Islet of Langerhans (tissue), 1 donor: Measurements from ENCODE around the gene CTRB1.
"Not testable (repeated sequence)": the region's sequence is repeated elsewhere in the genome, so short reads cannot be mapped to it uniquely, and the experiment has no call there.

Experiments used
- FAIRE-seq: peaks from one replicate; lab custom pipeline; 2011; peaks lifted over from hg19 to GRCh38; lab: Jason Lieb, UNC

CTRB1 gene

GRCh38 chr16:75204410-75204758, 14.4 kb upstream of the CTRB1 start:
- FAIRE-seq, result no peak

DNA sequence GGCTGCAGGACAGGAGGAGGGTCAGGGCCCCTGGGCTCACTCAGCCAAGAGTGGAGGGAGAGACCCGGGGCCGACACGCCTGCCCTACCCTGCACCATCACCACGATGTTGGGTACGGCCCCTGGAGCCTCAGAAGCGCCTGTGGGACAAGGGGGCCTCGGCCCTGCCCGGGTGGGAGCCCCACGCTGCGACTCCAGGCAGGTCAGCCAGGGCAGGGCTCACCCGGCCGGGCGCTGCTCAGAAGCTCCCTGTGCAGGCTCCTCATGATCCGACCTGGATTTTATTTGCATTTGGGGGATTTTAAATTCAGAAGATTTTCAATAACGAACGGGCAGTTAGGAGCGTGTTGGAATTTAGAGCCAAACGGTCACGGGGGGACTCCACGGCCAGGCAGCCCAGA, 13.9 kb upstream of the CTRB1 start:
- not testable (repeated sequence) for FAIRE-seq

- not testable (repeated sequence) for FAIRE-seq
Measured at GRCh38 chr16:75205438-75205837, 13.3 kb upstream of the CTRB1 start.

DNA sequence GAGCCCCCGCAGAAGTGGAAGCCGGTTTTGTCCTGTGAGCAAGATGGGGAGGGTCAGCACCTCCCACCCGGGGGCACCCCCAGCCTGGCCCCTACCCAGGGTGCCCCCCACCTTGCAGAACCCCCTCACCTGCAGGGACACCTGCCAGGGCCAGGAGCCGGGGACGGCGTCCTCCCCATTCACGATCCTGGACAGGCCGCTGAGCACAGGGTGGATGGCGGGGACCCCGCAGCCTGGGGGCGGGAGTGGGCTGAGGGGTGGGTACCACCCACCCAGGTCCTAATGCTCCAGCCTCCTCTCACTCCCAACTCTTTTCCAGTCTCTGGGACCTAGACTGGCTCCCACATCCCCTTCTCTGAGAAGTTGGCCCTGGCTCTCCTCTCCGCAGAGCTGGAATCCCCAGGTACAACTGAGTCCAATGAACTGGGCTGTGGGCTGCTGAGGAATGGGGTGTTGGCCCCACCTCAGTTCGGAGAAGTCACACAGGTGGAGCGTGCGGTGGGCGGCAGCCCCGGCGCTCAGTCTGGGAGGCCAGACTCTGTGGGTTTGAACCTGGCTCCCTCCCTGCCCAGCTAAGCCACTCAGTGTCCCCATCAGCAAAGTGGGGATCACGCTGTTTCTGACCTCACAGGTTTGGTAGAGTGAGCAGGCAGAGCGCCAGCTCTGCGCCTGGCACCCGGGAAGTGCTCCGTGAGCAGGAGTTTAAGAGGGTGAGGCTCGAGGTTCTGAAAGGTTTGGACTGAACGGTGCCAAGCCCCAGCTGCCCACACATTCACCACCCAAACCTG, 12.6 kb upstream of the CTRB1 start:
- FAIRE-seq, result not testable (repeated sequence)

GRCh38 chr16:75206749-75207451, 11.9 kb upstream of the CTRB1 start, which contains the start of gene CTRB2:
TSS of gene CTRB2 (minus strand) at chr16:75207161. CDS start at chr16:75207141, 20 bp downstream.
- no peak for FAIRE-seq

DNA sequence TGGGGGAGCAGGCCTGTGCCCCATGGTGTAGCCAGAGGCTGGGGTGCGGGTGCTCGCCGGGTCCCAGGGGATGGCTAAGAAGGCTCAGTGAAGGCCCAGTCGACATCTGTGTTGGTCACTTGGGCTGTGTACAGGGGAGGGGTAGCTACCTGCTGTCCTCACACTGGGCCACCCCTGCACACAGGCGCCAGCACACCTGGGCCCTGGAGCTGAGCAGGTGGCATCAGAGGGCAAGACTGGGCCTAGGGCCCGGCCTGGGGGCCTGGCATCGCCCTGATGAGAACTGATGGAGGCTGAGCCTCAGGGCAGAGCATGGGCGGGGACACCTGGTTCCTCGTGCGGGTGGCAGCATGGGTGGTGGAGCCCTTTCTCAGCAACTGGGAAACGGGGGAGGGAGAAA, 11.0 kb upstream of the CTRB1 start:
- no peak for FAIRE-seq

GRCh38 chr16:75208242-75208825, 10.5 kb upstream of the CTRB1 start:
- no peak for FAIRE-seq

DNA sequence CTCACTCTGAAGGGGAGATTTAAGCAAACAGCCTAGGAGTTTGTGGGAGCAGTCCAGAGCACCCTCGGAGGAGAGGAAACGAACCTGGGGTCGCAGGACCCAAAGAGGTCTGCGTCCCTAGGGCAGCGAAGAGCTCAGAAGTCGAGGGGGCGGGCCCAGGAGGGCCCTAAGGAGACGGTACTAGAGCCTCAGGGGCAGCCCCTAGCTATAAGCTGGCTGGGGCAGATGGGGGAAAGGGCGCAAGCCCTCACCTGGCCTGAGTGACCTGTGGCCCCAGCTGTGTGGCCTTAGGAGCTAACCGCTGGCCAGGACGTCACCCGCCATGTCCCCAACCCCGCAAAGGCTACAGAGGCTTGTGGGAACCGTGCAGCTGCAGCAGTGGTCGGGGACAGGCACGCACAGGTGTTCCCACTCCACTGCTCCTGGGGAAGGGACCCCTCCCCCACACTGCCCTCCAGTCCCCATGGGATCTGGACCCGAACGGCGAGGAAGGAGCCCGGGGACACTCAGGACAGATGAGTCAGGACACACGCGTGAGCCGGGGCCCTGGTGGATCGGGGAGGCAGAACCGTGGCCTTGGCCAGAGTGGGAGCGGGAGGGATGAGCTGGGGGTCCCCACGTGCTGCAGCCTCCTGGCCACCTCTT, 9.8 kb upstream of the CTRB1 start:
- no peak for FAIRE-seq

DNA sequence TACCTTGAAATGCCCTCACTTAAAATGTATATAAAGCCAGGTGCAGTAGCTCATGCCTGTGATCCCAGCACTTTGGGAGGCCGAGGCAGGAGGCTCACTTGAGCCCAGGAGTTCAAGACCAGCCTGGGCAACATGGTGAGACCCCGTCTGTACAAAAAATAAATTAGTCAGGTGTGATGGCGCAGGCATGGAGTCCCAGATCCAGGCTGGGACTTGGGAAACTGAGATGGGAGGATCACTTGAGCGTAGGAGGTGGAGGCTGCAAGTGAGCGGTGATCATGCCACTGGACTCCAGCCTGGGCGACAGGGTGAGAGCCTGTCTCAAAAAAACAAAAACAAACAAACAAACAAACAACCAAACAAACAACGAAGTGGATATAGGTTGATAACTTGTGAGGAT, 9.3 kb upstream of the CTRB1 start:
- FAIRE-seq, result not testable (repeated sequence)

GRCh38 chr16:75209944-75210343, 8.8 kb upstream of the CTRB1 start:
- FAIRE-seq, result no peak

GRCh38 chr16:75211286-75211685, 7.5 kb upstream of the CTRB1 start:
- not testable (repeated sequence) for FAIRE-seq

DNA sequence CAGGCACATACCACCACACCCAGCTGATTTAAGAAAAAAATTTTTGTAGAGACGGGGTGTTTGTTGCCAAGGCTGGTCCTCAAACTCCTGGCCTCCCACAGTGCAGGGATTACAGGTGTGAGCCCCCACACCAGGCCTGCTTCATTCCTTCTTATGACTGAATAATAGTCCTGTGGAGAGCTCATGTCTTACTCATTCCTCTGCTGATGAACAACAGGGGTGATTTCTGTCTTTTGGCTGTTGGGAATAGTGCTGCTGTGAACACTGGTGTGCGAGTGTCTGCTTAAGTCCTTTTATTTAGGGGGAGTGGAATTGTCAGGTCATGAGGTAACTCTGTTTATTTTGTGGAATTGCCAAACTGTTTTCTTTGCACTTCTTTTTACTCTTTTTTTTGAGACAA, 2.7 kb upstream of the CTRB1 start:
- no peak for FAIRE-seq

DNA sequence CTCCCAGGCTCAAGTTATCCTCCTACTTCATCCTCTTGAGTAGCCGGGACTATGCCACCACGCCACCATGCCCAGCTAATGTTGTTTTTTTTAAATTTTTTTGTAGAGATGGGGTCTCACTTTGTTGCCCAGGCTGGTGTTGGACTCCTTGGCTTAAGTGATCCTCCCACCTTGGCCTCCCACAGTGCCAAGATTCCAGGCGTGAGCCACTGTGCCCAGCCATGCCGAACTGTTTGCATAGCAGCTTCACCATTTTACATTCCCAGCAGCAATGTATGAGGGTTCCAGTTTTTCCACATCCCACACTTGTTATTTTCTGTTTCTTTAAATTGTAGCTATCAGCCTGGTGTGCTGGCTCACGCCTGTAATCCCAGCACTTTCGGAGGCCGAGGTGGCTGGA, 2.2 kb upstream of the CTRB1 start:
- no peak for FAIRE-seq

DNA sequence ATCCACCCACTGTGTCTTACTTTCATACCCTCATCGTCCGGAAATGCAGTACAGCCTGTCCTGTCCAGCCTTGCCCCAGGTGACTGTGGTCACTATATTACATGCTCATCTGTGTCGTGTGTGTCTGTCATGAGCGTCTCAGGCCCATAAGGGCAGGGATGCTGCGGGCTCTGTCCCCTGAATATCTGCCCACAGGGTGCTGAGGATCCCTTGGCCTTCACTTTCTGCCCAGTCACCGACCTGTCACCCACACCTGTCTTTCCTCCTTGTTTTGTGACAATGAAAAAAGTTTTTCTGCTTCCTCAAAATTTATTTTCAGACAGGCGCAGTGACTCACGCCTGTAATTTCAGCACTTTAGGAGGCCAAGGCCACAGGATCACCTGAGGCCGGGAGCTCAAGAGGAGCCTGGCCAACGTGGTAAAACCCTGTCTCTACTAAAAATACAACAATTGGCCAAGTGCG, 1.4 kb upstream of the CTRB1 start:
- no peak for FAIRE-seq

GRCh38 chr16:75219088-75219487, 300 bp downstream of the CTRB1 start:
- no peak for FAIRE-seq

- FAIRE-seq, result no peak
Measured at GRCh38 chr16:75219838-75220237, 1.1 kb downstream of the CTRB1 start.

- no peak for FAIRE-seq
Measured at GRCh38 chr16:75222271-75222783, 3.5 kb downstream of the CTRB1 start.

- not testable (repeated sequence) for FAIRE-seq
Measured at GRCh38 chr16:75223129-75223528, 4.3 kb downstream of the CTRB1 start.

GRCh38 chr16:75224306-75225082, 5.7 kb downstream of the CTRB1 start:
- FAIRE-seq, result no peak

- no peak for FAIRE-seq
Measured at GRCh38 chr16:75225092-75225491, 6.3 kb downstream of the CTRB1 start.

- FAIRE-seq, result no peak
Measured at GRCh38 chr16:75225678-75226515, 7.1 kb downstream of the CTRB1 start.
